GM12865 (cell line): ENCODE results near the gene SPEF1.

Experiments
- DNase-seq: peaks from one replicate; pipeline ENCODE4 v3.0.0; 2010; ENCODE audit warnings: low read depth
- H3K4me3 ChIP-seq: 2 replicates; pipeline ENCODE4 v1.5.1; 2011; ENCODE audit warnings: mild to moderate bottlenecking, low read depth, low read length, control low read depth
- CTCF ChIP-seq: IDR thresholded peaks from 2 replicates; pipeline ENCODE4 v1.5.1; 2011; ENCODE audit warnings: low read length, control low read depth, low read depth, inconsistent platforms; ENCODE audit not compliant: insufficient read depth; ENCODE audit errors: missing control alignments

Gene SPEF1

GRCh38 chr20:3786126-3786484, 4.9 kb upstream of the SPEF1 start:
- peak overlapping the region; percentile 82 for H3K4me3 ChIP-seq
- DNase-seq: peak; percentile 73
- TF ChIP-seq CTCF: no peak

- no peak for DNase-seq
- no peak for TF ChIP-seq CTCF
- H3K4me3 ChIP-seq: peak overlapping the region; percentile 82
These were observed 4.2 kb upstream of the SPEF1 start for GRCh38 chr20:3785240-3786125.

GRCh38 chr20:3784863-3785239, 3.6 kb upstream of the SPEF1 start:
- TF ChIP-seq CTCF: no peak
- DNase-seq: no peak
- no peak overlapping the region for H3K4me3 ChIP-seq

- DNase-seq: no peak
- H3K4me3 ChIP-seq: no peak overlapping the region
- TF ChIP-seq CTCF: no peak
These were observed 3.1 kb upstream of the SPEF1 start for GRCh38 chr20:3784216-3784853.

GRCh38 chr20:3783511-3784195, 2.4 kb upstream of the SPEF1 start:
- H3K4me3 ChIP-seq: no peak overlapping the region
- TF ChIP-seq CTCF: no peak
- no peak for DNase-seq

- TF ChIP-seq CTCF: no peak
- H3K4me3 ChIP-seq: no peak overlapping the region
- DNase-seq: no peak
These were observed 1.8 kb upstream of the SPEF1 start for GRCh38 chr20:3783068-3783489.
